Measurements from ENCODE around the gene PIGP. TPM values are rescaled to one million over a fixed set of nuclear protein-coding genes. Genes with fewer than 3 reads are reported as not detected.
A peak's percentile ranks its signal among the peaks of the same experiment; 100 is the strongest.
"Not testable (repeated sequence)": the region's sequence is repeated elsewhere in the genome, so short reads cannot be mapped to it uniquely, and the experiment has no call there.

Gene PIGP
- total RNA-seq, result 11.4 and 15.9 TPM in 2 replicates

DNA sequence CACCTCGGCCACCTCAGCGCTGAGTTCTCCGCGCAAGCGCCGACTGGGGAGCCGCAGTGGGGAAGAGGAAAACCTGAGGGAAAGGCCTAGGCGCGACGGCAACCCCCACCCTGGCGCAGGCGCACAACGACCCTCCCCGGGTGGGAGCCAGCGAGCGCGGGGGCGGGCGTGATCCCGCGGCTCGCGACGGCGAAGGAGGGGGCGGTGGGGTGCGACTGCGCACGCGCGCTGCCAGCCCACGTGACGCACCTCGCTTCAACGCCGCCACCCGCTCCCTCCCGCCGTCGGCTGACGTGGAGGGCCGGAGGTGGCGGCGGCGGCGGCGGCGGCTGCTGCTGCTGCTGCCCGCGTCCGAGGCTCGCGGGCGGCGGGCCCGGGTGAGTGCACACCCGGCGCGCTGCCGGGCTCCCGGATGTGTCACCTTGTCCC is at the start of gene PIGP, which contains the start of gene TTC3:
Gene PIGP, minus strand, starts transcription at position 84 of the 429 bp plus-strand sequence. CDS start 556 bp downstream, outside the sequence.
Gene TTC3, plus strand, starts transcription at position 267 of the 429 bp plus-strand sequence. CDS start 14,004 bp downstream, outside the sequence.
- peak; percentile 52 for DNase-seq (ENCODE audit: low read depth)
- Histone ChIP-seq H3K4me3 (ENCODE audit: low read depth, low read length) (peak within 1 kb of the TSS; percentile 86), H3K27me3 (ENCODE audit: control insufficient read depth, insufficient read depth, low read length) (no peaks in the 10 kb centered on the region), H3K36me3 (ENCODE audit: control insufficient read depth, insufficient read depth, low read length) (no peaks in the 10 kb centered on the region)
- TF ChIP-seq, protein P1, sequence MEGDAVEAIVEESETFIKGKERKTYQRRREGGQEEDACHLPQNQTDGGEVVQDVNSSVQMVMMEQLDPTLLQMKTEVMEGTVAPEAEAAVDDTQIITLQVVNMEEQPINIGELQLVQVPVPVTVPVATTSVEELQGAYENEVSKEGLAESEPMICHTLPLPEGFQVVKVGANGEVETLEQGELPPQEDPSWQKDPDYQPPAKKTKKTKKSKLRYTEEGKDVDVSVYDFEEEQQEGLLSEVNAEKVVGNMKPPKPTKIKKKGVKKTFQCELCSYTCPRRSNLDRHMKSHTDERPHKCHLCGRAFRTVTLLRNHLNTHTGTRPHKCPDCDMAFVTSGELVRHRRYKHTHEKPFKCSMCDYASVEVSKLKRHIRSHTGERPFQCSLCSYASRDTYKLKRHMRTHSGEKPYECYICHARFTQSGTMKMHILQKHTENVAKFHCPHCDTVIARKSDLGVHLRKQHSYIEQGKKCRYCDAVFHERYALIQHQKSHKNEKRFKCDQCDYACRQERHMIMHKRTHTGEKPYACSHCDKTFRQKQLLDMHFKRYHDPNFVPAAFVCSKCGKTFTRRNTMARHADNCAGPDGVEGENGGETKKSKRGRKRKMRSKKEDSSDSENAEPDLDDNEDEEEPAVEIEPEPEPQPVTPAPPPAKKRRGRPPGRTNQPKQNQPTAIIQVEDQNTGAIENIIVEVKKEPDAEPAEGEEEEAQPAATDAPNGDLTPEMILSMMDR (IDR thresholded peaks at IDR 0.05; ENCODE audit: insufficient read depth, low read length, poor library complexity, severe bottlenecking), result no peak

DNA sequence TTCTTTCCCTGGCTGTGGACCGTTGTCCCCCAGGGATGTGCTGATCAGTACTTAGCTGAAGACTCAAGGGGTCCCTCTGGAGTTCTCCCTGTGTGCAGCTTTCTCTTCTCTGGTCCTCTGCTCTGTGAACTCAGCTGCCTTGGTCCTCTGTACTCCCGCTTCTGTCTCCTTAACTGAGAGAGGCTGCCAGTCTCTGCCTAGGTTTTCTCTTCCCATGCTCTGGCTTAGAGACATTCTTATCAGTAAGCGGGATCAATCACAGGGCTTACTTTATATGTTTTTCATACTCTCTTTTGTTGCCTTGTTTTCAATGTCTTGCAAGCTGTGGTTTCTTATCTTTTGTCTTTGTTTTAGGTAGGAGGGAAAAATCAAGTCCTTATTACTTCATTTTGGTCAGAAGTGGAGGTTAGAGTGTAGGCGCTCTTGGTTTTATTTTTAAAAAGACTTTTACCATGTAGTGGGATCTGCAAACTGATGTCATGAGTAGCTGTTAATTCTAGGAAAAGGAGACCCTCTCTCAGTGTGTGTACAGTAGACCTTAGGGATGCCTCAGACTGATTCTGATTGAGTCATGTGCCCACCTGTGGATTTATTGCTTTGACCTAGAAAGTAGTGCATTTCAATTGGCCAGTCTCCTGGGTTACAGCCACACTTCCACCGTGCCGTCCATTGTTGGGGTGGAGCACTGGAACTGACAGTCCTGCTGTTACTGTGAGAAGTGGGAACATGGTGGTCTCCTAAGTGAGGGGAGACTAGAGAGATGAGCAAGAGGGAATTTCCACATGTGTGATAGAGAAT is 46.7 kb upstream of the PIGP start:
- H3K27me3 ChIP-seq (ENCODE audit: control insufficient read depth, insufficient read depth, low read length), result no peaks in the 10 kb centered on the region
- H3K4me3 ChIP-seq (ENCODE audit: low read depth, low read length), result no peak overlapping the region
- TF ChIP-seq, protein P1 (IDR thresholded peaks at IDR 0.05; ENCODE audit: insufficient read depth, low read length, poor library complexity, severe bottlenecking), result no peak
- DNase-seq (ENCODE audit: low read depth), result no peak
- H3K36me3 ChIP-seq (ENCODE audit: control insufficient read depth, insufficient read depth, low read length), result peaks cover 1% of the 10 kb centered on the region

DNA sequence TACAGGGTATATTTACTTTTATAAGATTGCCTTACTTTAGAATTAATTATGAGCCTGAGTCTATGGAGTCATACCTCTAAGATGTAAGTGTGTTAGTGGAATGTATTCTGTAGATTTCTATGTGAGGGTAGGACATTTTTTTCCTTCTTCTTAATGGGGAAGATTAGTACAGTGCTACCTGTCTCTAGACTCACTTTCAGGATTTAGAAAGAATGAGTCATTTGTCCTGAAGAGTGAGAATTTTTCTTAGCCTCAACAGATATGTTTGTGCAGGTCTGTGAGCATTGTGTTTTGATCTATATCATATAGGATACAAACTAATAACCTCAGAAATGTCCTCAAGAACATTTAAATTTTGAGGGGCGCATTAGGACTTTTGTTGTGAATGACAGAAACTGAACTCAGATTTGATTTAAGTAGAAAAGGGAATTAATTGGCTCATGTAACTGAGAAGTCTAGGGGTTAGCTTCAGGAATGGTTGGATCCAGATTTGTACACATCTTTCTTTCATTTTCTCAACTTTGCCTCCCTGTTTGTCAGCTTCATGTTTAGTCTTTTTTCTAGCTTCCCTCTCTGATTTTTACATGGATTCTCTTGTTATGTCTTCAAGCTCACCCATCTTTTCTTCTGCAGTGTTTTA is 45.4 kb upstream of the PIGP start:
- no peaks in the 10 kb centered on the region for H3K27me3 ChIP-seq (ENCODE audit: control insufficient read depth, insufficient read depth, low read length)
- TF ChIP-seq, protein P1 (IDR thresholded peaks at IDR 0.05; ENCODE audit: insufficient read depth, low read length, poor library complexity, severe bottlenecking), result no peak
- DNase-seq (ENCODE audit: low read depth), result no peak
- H3K4me3 ChIP-seq (ENCODE audit: low read depth, low read length), result no peak overlapping the region
- H3K36me3 ChIP-seq (ENCODE audit: control insufficient read depth, insufficient read depth, low read length), result peaks cover 1% of the 10 kb centered on the region

DNA sequence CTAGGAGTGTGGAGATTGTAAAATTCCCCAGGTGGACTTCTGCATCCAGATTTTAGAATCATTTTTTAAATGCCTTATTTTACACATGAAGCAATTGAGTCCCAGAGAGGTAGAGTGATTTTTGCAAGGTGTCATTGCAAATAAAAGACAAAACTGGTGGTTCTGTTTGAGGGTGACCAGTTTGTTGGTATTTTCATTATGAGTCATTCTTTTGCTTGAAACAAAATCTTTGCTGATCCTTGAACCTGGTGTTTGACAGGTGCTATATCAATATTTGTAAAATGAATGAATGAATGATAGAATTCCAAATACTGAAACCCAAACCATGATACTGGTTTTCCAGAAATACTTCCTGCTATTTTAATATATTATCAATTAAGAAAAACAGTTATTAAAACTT is 44.3 kb upstream of the PIGP start:
- Histone ChIP-seq H3K36me3 (ENCODE audit: control insufficient read depth, insufficient read depth, low read length) (peaks cover 1% of the 10 kb centered on the region), H3K4me3 (ENCODE audit: low read depth, low read length) (no peak overlapping the region), H3K27me3 (ENCODE audit: control insufficient read depth, insufficient read depth, low read length) (no peaks in the 10 kb centered on the region)
- no peak for DNase-seq (ENCODE audit: low read depth)
- TF ChIP-seq, protein P1 (IDR thresholded peaks at IDR 0.05; ENCODE audit: insufficient read depth, low read length, poor library complexity, severe bottlenecking), result no peak

DNA sequence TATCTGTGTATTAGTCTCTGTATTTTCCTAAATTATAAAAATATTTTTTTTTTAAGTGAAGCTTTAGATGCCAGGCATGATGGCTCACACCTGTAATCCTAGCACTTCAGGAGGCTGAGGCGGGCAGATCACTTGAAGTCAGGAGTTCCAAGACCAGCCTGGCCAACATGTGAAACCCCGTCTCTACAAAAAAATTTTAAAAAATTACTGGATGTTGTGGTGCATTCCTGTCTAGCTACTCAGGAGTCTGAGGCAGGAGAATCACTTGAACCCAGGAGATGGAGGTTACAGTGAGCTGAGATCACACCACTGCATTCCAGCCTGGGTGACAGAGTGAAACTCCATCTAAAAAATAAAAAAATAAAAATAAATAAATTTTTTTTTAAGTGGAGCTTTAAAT is 43.6 kb upstream of the PIGP start:
- not testable (repeated sequence) for H3K36me3 ChIP-seq (ENCODE audit: control insufficient read depth, insufficient read depth, low read length); DNase-seq (ENCODE audit: low read depth)

DNA sequence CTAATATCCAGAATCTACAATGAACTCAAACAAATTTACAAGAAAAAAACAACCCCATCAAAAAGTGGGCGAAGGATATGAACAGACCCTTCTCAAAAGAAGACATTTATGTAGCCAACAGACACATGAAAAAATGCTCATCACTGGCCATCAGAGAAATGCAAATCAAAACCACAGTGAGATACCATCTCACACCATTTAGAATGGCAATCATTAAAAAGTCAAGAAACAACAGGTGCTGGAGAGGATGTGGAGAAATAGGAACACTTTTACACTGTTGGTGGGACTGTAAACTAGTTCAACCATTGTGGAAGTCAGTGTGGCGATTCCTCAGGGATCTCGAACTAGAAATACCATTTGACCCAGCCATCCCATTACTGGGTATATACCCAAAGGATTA is 41.4 kb upstream of the PIGP start:
- not testable (repeated sequence) for H3K36me3 ChIP-seq (ENCODE audit: control insufficient read depth, insufficient read depth, low read length); H3K27me3 ChIP-seq (ENCODE audit: control insufficient read depth, insufficient read depth, low read length); H3K4me3 ChIP-seq (ENCODE audit: low read depth, low read length); DNase-seq (ENCODE audit: low read depth)

More for the DNA sequence above, 43.6 kb upstream of the PIGP start:
- not testable (repeated sequence) for H3K4me3 ChIP-seq (ENCODE audit: low read depth, low read length); H3K27me3 ChIP-seq (ENCODE audit: control insufficient read depth, insufficient read depth, low read length)

DNA sequence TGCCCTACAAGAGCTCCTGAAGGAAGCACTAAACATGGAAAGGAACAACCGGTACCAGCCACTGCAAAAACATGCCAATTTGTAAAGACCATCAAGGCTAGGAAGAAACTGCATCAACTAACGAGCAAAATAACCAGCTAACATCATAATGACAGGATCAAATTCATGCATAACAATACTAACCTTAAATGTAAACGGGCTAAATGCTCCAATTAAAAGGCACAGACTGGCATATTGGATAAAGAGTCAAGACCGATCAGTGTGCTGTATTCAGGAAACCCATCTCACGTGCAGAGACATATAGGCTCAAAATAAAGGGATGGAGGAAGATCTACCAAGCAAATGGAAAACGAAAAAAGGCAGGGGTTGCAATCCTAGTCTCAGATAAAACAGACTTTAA is 38.2 kb upstream of the PIGP start:
- DNase-seq (ENCODE audit: low read depth), result not testable (repeated sequence)

More for the DNA sequence above, 38.2 kb upstream of the PIGP start:
- not testable (repeated sequence) for H3K4me3 ChIP-seq (ENCODE audit: low read depth, low read length); H3K27me3 ChIP-seq (ENCODE audit: control insufficient read depth, insufficient read depth, low read length); H3K36me3 ChIP-seq (ENCODE audit: control insufficient read depth, insufficient read depth, low read length)
